Fibroblast of villous mesenchyme (primary cell): Measurements from ENCODE around the gene RAB15. TPM values are rescaled to one million over a fixed set of nuclear protein-coding genes. Genes with fewer than 3 reads are reported as not detected.

Experiments
- DNase-seq: peaks from one replicate; pipeline ENCODE4 v3.0.0-alpha.2; 2010; ENCODE audit warnings: low read depth
- H3K4me3 ChIP-seq: 2 replicates; pipeline ENCODE4 v1.5.1; 2011; ENCODE audit warnings: low read depth, mild to moderate bottlenecking, low read length
- CTCF ChIP-seq: IDR thresholded peaks from 2 replicates; pipeline ENCODE4 v1.5.1; 2012; ENCODE audit warnings: low read depth, mild to moderate bottlenecking, low read length; ENCODE audit not compliant: insufficient read depth
- total RNA-seq: library from RNA; depleted of rRNA; stranded (reverse); fragments of >200 nt; gene quantifications from 2 replicates; pipeline ENCODE4 v1.2.3, GENCODE V29; 2012

RAB15 gene
- total RNA-seq, 1 donor = 3.5 TPM

GRCh38 chr14:64979336-64980074 is 7.4 kb upstream of the RAB15 start:
- no peak for TF ChIP-seq CTCF
- DNase-seq = no peak

GRCh38 chr14:64974563-64974962 is 2.4 kb upstream of the RAB15 start:
- no peak for TF ChIP-seq CTCF
- DNase-seq = no peak
- no peak overlapping the region for H3K4me3 ChIP-seq

More at GRCh38 chr14:64979336-64980074, 7.4 kb upstream of the RAB15 start:
- H3K4me3 ChIP-seq = no peak overlapping the region

- no peak for DNase-seq
- no peak overlapping the region for H3K4me3 ChIP-seq
- TF ChIP-seq CTCF = no peak
Measured at GRCh38 chr14:64973826-64974225, 1.7 kb upstream of the RAB15 start.

- peak overlapping the region; percentile 67 for H3K4me3 ChIP-seq
- TF ChIP-seq CTCF = no peak
- DNase-seq = no peak
Measured at GRCh38 chr14:64973026-64973442, 898 bp upstream of the RAB15 start.

- H3K4me3 ChIP-seq = peak overlapping the region; percentile 65
- DNase-seq = no peak
- TF ChIP-seq CTCF = no peak
Measured at GRCh38 chr14:64971491-64971942, 619 bp downstream of the RAB15 start.

- H3K4me3 ChIP-seq = peak overlapping the region; percentile 65
- no peak for DNase-seq
Measured at GRCh38 chr14:64970776-64971477, 1.2 kb downstream of the RAB15 start.

More at GRCh38 chr14:64970776-64971477, 1.2 kb downstream of the RAB15 start:
- no peak for TF ChIP-seq CTCF
